Bronchial epithelial cell (primary cell): ENCODE measurements around the gene CLN6. TPM values are rescaled to one million over a fixed set of nuclear protein-coding genes. Genes with fewer than 3 reads are reported as not detected.
"Not testable (repeated sequence)": the region's sequence is repeated elsewhere in the genome, so short reads cannot be mapped to it uniquely, and the experiment has no call there.

ENCODE experiments used
- DNase-seq: peaks from one replicate; pipeline ENCODE4 v3.0.0-alpha.2; 2010; ENCODE audit warnings: low read depth
- FAIRE-seq: peaks from 2 replicates; lab custom pipeline; 2011; peaks lifted over from hg19 to GRCh38; lab: Jason Lieb, UNC
- H3K27me3 ChIP-seq: 2 replicates; pipeline ENCODE4 v1.5.1; 2011; ENCODE audit warnings: low read length; ENCODE audit not compliant: control insufficient read depth, insufficient read depth
- H3K36me3 ChIP-seq: 2 replicates; pipeline ENCODE4 v1.5.1; 2011; ENCODE audit warnings: low read length; ENCODE audit not compliant: control insufficient read depth, insufficient read depth
- H3K4me3 ChIP-seq: 2 replicates; pipeline ENCODE4 v1.5.1; 2011; ENCODE audit warnings: mild to moderate bottlenecking, low read depth, low read length, control low read depth
- total RNA-seq: library from RNA; depleted of rRNA; stranded (reverse); fragments of >200 nt; gene quantifications from 2 replicates; pipeline ENCODE4 v1.2.1, GENCODE V29; 2014
- TF ChIP-seq, protein P1 (sequence below): IDR thresholded peaks from 2 replicates; pipeline ENCODE4 v1.5.1; 2011; ENCODE audit warnings: mild to moderate bottlenecking, moderate library complexity, low read length, control low read depth, inconsistent platforms; ENCODE audit not compliant: insufficient read depth, severe bottlenecking

The CLN6 gene
- total RNA-seq, 1 donor from 2014 or later, result 8.2 TPM

- TF ChIP-seq, protein P1, sequence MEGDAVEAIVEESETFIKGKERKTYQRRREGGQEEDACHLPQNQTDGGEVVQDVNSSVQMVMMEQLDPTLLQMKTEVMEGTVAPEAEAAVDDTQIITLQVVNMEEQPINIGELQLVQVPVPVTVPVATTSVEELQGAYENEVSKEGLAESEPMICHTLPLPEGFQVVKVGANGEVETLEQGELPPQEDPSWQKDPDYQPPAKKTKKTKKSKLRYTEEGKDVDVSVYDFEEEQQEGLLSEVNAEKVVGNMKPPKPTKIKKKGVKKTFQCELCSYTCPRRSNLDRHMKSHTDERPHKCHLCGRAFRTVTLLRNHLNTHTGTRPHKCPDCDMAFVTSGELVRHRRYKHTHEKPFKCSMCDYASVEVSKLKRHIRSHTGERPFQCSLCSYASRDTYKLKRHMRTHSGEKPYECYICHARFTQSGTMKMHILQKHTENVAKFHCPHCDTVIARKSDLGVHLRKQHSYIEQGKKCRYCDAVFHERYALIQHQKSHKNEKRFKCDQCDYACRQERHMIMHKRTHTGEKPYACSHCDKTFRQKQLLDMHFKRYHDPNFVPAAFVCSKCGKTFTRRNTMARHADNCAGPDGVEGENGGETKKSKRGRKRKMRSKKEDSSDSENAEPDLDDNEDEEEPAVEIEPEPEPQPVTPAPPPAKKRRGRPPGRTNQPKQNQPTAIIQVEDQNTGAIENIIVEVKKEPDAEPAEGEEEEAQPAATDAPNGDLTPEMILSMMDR, result no peak
- DNase-seq, result no peak
- Histone ChIP-seq H3K27me3 (no peaks in the 10 kb centered on the region), H3K4me3 (no peak overlapping the region), H3K36me3 (peaks cover 3% of the 10 kb centered on the region)
- no peak for FAIRE-seq
Observed at GRCh38 chr15:68173119-68173518, 56.4 kb downstream of the CLN6 start.

DNA sequence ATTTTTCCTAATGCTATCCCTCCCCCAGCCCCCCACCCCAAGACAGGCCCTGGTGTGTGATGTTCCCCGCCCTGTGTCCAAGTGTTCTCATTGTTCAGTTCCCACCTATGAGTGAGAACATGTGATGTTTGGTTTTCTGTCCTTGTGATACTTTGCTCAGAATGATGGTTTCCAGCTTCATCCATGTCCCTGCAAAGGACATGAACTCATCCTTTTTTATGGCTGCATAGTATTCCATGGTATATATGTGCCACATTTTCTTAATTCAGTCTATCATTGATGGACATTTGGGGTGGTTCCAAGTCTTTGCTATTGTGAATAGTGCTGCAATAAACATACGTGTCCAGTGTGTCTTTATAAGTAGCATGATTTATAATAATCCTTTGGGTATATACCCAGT is 57.5 kb downstream of the CLN6 start:
- FAIRE-seq, H3K27me3 ChIP-seq, H3K36me3 ChIP-seq, DNase-seq, H3K4me3 ChIP-seq: not testable (repeated sequence)

GRCh38 chr15:68166847-68167246 is 62.7 kb downstream of the CLN6 start:
- DNase-seq, result no peak
- Histone ChIP-seq H3K36me3 (no peaks in the 10 kb centered on the region), H3K27me3 (no peaks in the 10 kb centered on the region), H3K4me3 (no peak overlapping the region)
- FAIRE-seq, result no peak
- TF ChIP-seq, protein P1, result no peak

GRCh38 chr15:68163191-68163590 is 66.3 kb downstream of the CLN6 start:
- Histone ChIP-seq H3K4me3 (no peak overlapping the region), H3K36me3 (peaks cover 2% of the 10 kb centered on the region), H3K27me3 (no peaks in the 10 kb centered on the region)
- DNase-seq, result no peak
- FAIRE-seq, result no peak
- TF ChIP-seq, protein P1, result no peak

DNA sequence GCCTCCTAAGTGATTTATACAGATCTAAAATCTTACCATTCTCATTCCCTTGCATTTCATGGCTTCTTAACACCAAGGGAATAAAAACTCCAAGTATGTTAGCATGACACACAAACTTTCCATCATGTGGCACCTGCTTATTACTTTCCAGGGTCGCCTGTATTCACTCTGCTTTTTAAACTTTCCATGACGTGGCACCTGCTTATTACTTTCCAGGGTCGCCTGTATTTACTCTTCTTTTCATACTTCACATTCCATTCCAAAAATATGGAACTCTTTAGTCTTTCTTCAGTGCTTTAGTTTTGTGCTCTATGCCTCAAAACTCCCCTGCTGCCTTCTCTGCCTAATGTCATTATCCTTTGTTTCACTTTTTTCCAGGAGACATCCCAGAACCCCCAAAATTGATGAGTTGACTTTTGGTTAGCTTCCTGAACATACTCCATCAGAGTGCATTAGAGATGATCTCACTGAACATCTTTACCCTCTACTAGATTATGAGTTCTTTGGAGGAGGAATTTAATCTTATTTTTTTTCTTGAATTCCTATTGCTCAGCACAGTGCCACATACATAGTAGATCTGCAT is 71.4 kb downstream of the CLN6 start:
- no peaks in the 10 kb centered on the region for H3K27me3 ChIP-seq
- DNase-seq (no peak), FAIRE-seq (no peak)
- TF ChIP-seq, protein P1, result no peak
- H3K36me3 ChIP-seq, result peaks cover 4% of the 10 kb centered on the region
- H3K4me3 ChIP-seq, result no peak overlapping the region

DNA sequence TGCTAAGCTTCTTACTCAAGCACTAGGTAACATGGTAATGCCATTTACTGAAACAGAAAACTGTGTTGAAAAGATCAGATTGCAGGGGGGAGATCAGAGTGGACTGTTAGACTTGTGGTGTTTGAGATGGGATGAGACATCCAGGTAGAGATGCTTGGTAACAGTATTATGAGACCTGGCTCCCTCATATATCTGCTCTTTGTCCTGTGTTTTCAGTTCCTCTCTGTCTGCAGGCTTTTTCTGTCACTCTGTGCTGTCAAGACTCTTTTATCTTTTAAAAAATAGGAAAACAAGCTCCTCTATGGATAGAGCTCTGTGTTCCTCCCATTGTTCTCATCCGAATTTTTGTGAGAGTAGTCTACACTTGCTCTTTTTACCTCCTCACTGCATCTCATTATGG is 72.5 kb downstream of the CLN6 start:
- DNase-seq (no peak), FAIRE-seq (no peak)
- no peak overlapping the region for H3K4me3 ChIP-seq
- H3K27me3 ChIP-seq, result no peaks in the 10 kb centered on the region
- peaks cover 4% of the 10 kb centered on the region for H3K36me3 ChIP-seq
- TF ChIP-seq, protein P1, result no peak

Other genes with a start within 250 kb of the CLN6 start
- 6.8 and 9.1 TPM in 2 replicates for gene PIAS1, start 175.4 kb downstream of the CLN6 start, total RNA-seq
- 4.5 and 6.4 TPM in 2 replicates for gene CALML4, start 24.4 kb downstream of the CLN6 start, total RNA-seq
- gene FEM1B, start 48.0 kb upstream of the CLN6 start, total RNA-seq, result 73.5 and 94.2 TPM in 2 replicates
- gene ITGA11, start 202.4 kb upstream of the CLN6 start, total RNA-seq, result 0.53 TPM in 1 of 2 replicates, not detected in the other